ENCODE measurements around the gene XXYLT1. TPM values are rescaled to one million over a fixed set of nuclear protein-coding genes. Genes with fewer than 3 reads are reported as not detected.
A peak's percentile ranks its signal among the peaks of the same experiment; 100 is the strongest.

Gene XXYLT1
- total and polyA plus RNA-seq, 12 donors: 2.2 to 7.2 (median 3.6) TPM

DNA sequence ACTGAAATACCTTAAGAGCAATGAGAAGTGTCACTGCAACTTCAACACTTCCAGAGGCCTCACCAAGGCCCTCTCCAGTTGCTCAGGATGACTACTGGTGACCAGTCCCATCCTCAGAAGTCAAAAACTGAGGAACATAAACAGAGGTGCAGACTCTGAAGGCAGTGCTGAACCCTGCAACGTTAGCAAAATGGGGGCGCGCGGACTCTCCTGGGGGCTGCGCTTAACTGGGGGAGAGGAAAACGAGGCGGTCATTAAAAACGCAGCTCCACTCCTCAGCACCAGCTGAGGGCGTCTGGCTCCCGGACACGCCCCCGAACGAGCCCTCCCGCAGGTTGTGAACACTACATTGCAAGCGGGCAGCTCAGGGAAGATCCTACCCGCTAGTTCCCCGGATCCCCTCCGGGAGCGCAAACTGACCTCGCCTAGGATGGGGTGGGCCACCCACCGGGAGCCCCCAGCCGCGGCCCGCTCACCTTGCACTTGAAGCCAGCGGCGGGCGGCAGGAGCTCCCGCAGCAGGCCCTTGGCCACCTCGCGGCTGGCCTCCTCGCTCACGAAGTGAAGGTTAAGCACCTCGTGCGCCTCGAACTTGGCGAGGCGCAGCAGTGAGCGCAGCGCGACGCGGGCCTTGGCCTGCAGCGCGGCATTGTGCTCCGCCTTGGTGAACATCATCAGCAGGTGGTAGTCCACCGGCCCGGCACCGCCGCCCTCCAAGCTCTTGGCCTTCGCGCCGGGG, 711 bp downstream of the XXYLT1 start:
- Histone ChIP-seq H3K27me3 (no peaks in the 10 kb centered on the region), H3K27ac (peak overlapping the region; percentile 73 to 95 (median 92)), H3K9me3 (no peaks in the 10 kb centered on the region), H3K36me3 (peaks cover 0 to 24% (median 0%) of the 10 kb centered on the region in 9 donors), H3K4me3 (peak overlapping the region; percentile 70 to 98 (median 82)), H3K4me1 (peaks cover 8 to 28% (median 23%) of the 10 kb centered on the region in 9 donors)
- ATAC-seq: peak in 6 of 8 donors; percentile 3 to 43 (median 8)
- DNase-seq: peak; percentile 29 to 41
- TF ChIP-seq, protein P1, sequence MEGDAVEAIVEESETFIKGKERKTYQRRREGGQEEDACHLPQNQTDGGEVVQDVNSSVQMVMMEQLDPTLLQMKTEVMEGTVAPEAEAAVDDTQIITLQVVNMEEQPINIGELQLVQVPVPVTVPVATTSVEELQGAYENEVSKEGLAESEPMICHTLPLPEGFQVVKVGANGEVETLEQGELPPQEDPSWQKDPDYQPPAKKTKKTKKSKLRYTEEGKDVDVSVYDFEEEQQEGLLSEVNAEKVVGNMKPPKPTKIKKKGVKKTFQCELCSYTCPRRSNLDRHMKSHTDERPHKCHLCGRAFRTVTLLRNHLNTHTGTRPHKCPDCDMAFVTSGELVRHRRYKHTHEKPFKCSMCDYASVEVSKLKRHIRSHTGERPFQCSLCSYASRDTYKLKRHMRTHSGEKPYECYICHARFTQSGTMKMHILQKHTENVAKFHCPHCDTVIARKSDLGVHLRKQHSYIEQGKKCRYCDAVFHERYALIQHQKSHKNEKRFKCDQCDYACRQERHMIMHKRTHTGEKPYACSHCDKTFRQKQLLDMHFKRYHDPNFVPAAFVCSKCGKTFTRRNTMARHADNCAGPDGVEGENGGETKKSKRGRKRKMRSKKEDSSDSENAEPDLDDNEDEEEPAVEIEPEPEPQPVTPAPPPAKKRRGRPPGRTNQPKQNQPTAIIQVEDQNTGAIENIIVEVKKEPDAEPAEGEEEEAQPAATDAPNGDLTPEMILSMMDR (IDR thresholded peaks at IDR 0.05): no peak
- 0 to 1% methylated on average over 52 of the region's 52 CpGs for WGBS, 2 donors
- intact Hi-C loops (cut with DNase I): loop anchor here in 7 of 10 donors (2.0 to 5.0 kb wide), 3 partner anchors 172 to 253 kb away; partner anchors contain the start of gene ACAP2 (in 1 of the 7)

DNA sequence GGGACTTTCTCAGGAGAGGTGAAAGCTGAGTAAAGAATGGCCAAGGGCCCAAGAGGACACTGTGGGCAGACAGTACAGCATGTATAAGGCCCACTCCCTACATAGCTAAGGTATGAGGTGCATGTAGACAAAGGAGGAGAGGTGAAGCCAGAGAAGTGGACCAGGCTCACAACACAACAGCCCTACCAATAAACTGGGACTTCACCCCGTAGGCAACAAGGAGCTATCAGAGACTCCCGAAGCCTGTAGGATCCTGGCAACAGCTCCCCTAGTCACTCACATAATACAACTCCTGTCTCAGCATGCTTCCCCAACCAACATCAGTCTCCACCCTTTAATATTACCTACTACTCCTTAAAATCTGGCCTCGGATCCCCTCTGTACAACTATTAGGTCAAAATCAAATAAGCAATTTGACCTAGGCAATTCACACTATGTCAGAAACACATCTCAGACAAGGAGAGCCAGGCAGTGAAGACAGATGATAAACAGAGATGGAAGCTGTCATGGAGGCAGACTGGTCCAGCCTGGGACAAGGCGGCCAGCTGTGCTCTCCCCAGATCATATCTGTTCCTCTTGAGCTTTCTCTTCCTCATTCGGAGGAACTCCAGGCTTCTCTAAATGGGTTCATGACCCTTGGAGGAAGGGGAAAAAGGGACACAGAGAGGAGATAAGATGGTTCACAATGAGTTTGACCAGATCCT, 1.4 kb downstream of the XXYLT1 start:
- Histone ChIP-seq H3K27me3 (no peaks in the 10 kb centered on the region), H3K36me3 (peaks cover 0 to 24% (median 0%) of the 10 kb centered on the region in 9 donors), H3K4me3 (peak overlapping the region; percentile 70 to 98 (median 82)), H3K27ac (peak overlapping the region in 2 of 10 donors; percentile 86 to 92), H3K9me3 (no peaks in the 10 kb centered on the region), H3K4me1 (peaks cover 8 to 28% (median 23%) of the 10 kb centered on the region in 9 donors)
- 52 to 62% methylated on average over 5 of the region's 5 CpGs for WGBS, 2 donors
- TF ChIP-seq, protein P1 (IDR thresholded peaks at IDR 0.05): no peak
- DNase-seq: no peak
- ATAC-seq: no peak
- intact Hi-C loops (cut with DNase I): loop anchor here in 7 of 10 donors (2.0 to 5.0 kb wide), 3 partner anchors 173 to 253 kb away; partner anchors contain the start of gene ACAP2 (in 1 of the 7)

DNA sequence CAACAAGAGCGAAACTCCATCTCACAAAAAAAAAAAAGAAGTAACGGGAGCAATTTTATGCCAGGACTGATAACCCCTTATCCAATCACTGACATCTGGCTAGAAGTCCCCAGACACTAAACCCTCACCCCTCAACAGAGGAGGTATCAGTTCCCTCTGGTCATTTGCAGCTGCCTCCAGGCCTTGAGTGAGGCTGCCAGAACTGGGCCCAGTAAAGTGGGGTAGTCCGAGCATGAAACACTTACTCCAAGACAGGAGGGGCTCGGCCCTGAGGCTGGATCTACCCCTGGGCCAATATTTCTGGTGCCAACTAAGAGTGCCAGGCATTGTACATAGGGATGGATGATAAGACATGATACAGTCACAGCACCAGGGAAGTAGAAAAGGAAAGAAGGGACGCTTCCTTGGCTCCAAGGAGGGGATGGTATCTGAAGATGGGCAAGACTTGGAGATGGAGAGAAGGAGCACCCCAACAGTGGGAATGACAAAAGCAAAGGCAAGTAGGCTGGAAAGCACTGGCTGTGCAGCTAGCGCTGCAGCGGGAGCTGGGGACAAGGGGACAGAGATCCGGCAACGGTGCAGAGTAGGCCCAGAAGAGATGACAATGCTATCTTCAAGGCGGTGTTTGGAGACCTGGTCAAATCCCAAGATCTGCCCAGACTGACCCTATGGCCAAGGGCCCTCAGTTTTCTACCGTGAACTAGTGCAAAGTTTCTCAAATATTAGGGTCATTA, 2.2 kb downstream of the XXYLT1 start:
- Histone ChIP-seq H3K4me3 (no peak overlapping the region), H3K27me3 (no peaks in the 10 kb centered on the region), H3K9me3 (no peaks in the 10 kb centered on the region), H3K4me1 (peaks cover 8 to 31% (median 23%) of the 10 kb centered on the region in 9 donors), H3K36me3 (peaks cover 0 to 24% (median 0%) of the 10 kb centered on the region in 9 donors), H3K27ac (no peak overlapping the region)
- TF ChIP-seq, protein P1 (IDR thresholded peaks at IDR 0.05): no peak
- intact Hi-C loops (cut with DNase I): no loop called here
- DNase-seq (no peak), ATAC-seq (no peak)
- 96 to 97% methylated on average over 11 of the region's 11 CpGs for WGBS, 2 donors

DNA sequence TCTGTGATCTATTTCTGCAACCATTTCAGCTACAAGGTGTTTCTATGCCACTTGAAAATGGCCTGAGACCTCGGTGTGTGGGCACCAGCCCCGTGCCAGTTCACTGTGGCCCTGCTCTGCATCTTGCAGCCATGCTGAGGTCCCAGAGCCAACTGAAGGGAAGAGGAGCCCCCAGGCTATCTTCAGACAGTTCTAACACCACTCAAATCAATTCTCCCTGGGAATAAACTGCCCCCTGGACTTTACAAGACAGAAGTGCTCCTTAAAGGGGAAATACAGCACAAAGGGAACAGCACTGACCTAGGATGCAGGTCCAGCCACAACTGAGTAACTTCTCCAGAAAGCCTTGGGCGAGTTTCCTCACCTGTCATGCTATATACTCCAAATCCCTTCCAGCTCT, 3.9 kb downstream of the XXYLT1 start:
- TF ChIP-seq, protein P1 (IDR thresholded peaks at IDR 0.05): no peak
- no peaks in the 10 kb centered on the region for H3K27me3 ChIP-seq
- H3K4me3 ChIP-seq: no peak overlapping the region
- H3K9me3 ChIP-seq: no peaks in the 10 kb centered on the region
- H3K36me3 ChIP-seq: peaks cover 0 to 24% (median 0%) of the 10 kb centered on the region in 9 donors
- peaks cover 8 to 38% (median 22%) of the 10 kb centered on the region in 9 donors for H3K4me1 ChIP-seq
- intact Hi-C loops (cut with DNase I): no loop called here
- WGBS, 2 donors: 89 to 90% methylated on average over 3 of the region's 3 CpGs
- no peak overlapping the region for H3K27ac ChIP-seq
- ATAC-seq: no peak
- no peak for DNase-seq
